ENCODE results near the gene PLCL1.
A peak's percentile ranks its signal among the peaks of the same experiment; 100 is the strongest.

The PLCL1 gene

DNA sequence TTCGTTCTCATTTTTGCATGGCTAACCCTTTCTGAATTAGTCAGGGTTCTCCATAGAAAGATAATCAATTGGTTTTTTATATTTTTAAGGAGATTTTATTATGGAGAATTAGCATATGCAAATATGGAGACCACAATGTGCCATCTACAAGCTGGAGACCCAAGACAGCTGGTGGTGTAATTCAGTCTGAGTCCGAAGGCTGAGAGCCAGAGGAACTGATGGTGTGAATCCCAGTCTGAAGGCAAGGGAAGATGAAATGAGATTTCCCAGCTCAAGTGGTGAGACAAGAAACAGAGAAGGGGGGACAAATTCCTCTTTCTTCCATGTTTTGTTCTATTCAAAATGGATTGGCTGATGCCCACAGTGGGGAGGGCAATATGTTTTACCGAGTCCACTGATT lies 80.7 kb downstream of the PLCL1 start:
- H3K4me3 ChIP-seq (ENCODE audit: control insufficient read depth, low read depth, low read length) = no peak overlapping the region
- TF ChIP-seq, protein P1, sequence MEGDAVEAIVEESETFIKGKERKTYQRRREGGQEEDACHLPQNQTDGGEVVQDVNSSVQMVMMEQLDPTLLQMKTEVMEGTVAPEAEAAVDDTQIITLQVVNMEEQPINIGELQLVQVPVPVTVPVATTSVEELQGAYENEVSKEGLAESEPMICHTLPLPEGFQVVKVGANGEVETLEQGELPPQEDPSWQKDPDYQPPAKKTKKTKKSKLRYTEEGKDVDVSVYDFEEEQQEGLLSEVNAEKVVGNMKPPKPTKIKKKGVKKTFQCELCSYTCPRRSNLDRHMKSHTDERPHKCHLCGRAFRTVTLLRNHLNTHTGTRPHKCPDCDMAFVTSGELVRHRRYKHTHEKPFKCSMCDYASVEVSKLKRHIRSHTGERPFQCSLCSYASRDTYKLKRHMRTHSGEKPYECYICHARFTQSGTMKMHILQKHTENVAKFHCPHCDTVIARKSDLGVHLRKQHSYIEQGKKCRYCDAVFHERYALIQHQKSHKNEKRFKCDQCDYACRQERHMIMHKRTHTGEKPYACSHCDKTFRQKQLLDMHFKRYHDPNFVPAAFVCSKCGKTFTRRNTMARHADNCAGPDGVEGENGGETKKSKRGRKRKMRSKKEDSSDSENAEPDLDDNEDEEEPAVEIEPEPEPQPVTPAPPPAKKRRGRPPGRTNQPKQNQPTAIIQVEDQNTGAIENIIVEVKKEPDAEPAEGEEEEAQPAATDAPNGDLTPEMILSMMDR (IDR thresholded peaks at IDR 0.05; ENCODE audit: control insufficient read depth, insufficient read depth, low read depth, low read length, missing control alignments) = no peak
- DNase-seq (ENCODE audit: low read depth) = no peak

- no peak for DNase-seq (ENCODE audit: low read depth)
- TF ChIP-seq, protein P1 (IDR thresholded peaks at IDR 0.05; ENCODE audit: control insufficient read depth, insufficient read depth, low read depth, low read length, missing control alignments) = no peak
- H3K4me3 ChIP-seq (ENCODE audit: control insufficient read depth, low read depth, low read length) = no peak overlapping the region
Measured at GRCh38 chr2:197885587-197885986, 81.2 kb downstream of the PLCL1 start.

DNA sequence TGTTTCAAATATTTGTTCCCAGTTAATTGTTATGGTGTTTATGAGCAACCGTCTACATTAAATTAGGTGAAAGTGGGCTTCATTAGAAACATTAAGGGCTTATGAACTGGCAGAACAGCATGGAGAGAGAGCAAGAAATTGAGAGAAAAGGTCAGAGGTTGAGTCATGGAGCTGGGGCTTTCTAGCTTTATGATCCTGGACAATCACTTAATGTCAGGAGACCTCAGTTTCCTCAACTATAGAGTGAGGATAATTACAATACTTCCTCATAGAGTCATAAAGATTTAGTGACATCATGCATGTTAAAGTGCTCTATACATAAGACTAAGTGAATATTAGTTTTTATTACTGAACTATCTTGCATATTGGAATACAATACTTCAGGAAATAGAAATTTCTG lies 83.9 kb downstream of the PLCL1 start:
- no peak overlapping the region for H3K4me3 ChIP-seq (ENCODE audit: control insufficient read depth, low read depth, low read length)
- TF ChIP-seq, protein P1 (IDR thresholded peaks at IDR 0.05; ENCODE audit: control insufficient read depth, insufficient read depth, low read depth, low read length, missing control alignments) = no peak
- no peak for DNase-seq (ENCODE audit: low read depth)

DNA sequence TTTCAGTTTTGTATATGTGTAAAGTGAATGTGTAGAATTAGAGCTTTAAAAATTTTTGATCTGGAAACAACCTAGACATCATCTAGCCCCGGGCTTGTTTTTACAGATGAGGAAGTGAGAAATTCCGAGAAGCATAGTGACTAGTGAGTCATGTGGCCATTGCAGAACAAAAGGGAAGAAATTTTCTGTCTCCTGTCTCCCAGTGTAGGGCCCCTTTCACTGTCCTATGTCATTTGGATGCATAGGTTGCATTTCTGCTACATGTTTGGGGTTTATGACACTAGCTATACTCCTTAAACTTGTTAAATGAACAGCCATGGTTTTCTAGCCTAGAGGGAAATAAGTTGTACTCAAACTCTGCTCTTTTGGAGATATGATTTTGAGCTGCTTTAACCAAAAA lies 84.6 kb downstream of the PLCL1 start:
- TF ChIP-seq, protein P1 (IDR thresholded peaks at IDR 0.05; ENCODE audit: control insufficient read depth, insufficient read depth, low read depth, low read length, missing control alignments) = no peak
- peak; percentile 17 for DNase-seq (ENCODE audit: low read depth)
- H3K4me3 ChIP-seq (ENCODE audit: control insufficient read depth, low read depth, low read length) = no peak overlapping the region

DNA sequence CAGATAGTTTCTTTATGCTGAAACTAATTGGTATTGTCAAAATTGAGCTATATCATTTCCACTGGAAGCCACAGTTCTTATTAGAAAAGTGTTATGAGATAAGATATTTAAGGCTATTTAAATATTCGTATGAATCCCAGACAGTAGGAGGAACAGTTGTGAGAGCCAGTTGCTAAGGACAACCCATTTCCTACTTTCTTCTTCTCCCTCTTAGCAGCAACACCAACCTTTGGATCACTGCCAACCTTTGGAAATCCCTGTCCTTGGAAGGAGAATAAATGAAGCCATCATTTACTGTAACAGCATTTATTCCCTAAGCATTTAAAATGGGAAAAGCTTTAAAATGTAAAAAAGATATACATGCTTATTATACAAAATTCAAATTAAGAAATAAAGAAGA lies 85.8 kb downstream of the PLCL1 start:
- no peak overlapping the region for H3K4me3 ChIP-seq (ENCODE audit: control insufficient read depth, low read depth, low read length)
- DNase-seq (ENCODE audit: low read depth) = no peak
- TF ChIP-seq, protein P1 (IDR thresholded peaks at IDR 0.05; ENCODE audit: control insufficient read depth, insufficient read depth, low read depth, low read length, missing control alignments) = no peak

- TF ChIP-seq, protein P1 (IDR thresholded peaks at IDR 0.05; ENCODE audit: control insufficient read depth, insufficient read depth, low read depth, low read length, missing control alignments) = no peak
- no peak for DNase-seq (ENCODE audit: low read depth)
- no peak overlapping the region for H3K4me3 ChIP-seq (ENCODE audit: control insufficient read depth, low read depth, low read length)
Measured at GRCh38 chr2:197891897-197892442, 87.6 kb downstream of the PLCL1 start.

Measured in AG09309 (cell line).